ENCODE results near the gene DNAJC11.

GRCh38 chr1:6637770-6638169 is 63.8 kb downstream of the DNAJC11 start:
- TF ChIP-seq CTCF (IDR thresholded peaks at IDR 0.05) (no peak), POLR2A (IDR thresholded peaks at IDR 0.05) (no peak)
